HG03097 (cell line): ENCODE data around the gene ABCB4.

Experiments used
- ATAC-seq: cut with Tn5 transposase; IDR thresholded peaks from one replicate; pipeline ENCODE4 v1.9.1; 2021; ENCODE audit not compliant: unreplicated experiment, low FRiP score

Gene ABCB4

GRCh38 chr7:87427288-87427687 lies 48.2 kb downstream of the ABCB4 start:
- no peak for ATAC-seq

- no peak for ATAC-seq
These were observed 49.3 kb downstream of the ABCB4 start for GRCh38 chr7:87426160-87426559.

GRCh38 chr7:87424075-87424474 lies 51.4 kb downstream of the ABCB4 start:
- no peak for ATAC-seq

- no peak for ATAC-seq
These were observed 55.3 kb downstream of the ABCB4 start for GRCh38 chr7:87420173-87420572.

GRCh38 chr7:87416682-87417587 lies 58.5 kb downstream of the ABCB4 start:
- ATAC-seq: no peak

- ATAC-seq: no peak
These were observed 60.7 kb downstream of the ABCB4 start for GRCh38 chr7:87414794-87415188.

GRCh38 chr7:87413951-87414793 lies 61.3 kb downstream of the ABCB4 start:
- ATAC-seq: no peak

- ATAC-seq: no peak
These were observed 62.5 kb downstream of the ABCB4 start for GRCh38 chr7:87413029-87413428.

GRCh38 chr7:87411186-87411585 lies 64.3 kb downstream of the ABCB4 start:
- no peak for ATAC-seq

GRCh38 chr7:87404674-87405073 lies 70.8 kb downstream of the ABCB4 start:
- no peak for ATAC-seq

GRCh38 chr7:87398446-87398845 lies 77.0 kb downstream of the ABCB4 start:
- ATAC-seq: no peak

GRCh38 chr7:87395442-87396020 lies 79.9 kb downstream of the ABCB4 start:
- ATAC-seq: no peak

- ATAC-seq: no peak
These were observed 84.3 kb downstream of the ABCB4 start for GRCh38 chr7:87391020-87391701.

GRCh38 chr7:87380905-87381304 lies 94.6 kb downstream of the ABCB4 start:
- no peak for ATAC-seq

- no peak for ATAC-seq
These were observed 99.6 kb downstream of the ABCB4 start for GRCh38 chr7:87375662-87376435.

GRCh38 chr7:87370660-87371180 lies 104.8 kb downstream of the ABCB4 start:
- ATAC-seq: no peak

GRCh38 chr7:87369216-87369615 lies 106.3 kb downstream of the ABCB4 start:
- no peak for ATAC-seq

GRCh38 chr7:87364246-87364645 lies 111.2 kb downstream of the ABCB4 start:
- no peak for ATAC-seq

- no peak for ATAC-seq
These were observed 112.1 kb downstream of the ABCB4 start for GRCh38 chr7:87363342-87363741.

- ATAC-seq: no peak
These were observed 114.2 kb downstream of the ABCB4 start for GRCh38 chr7:87361320-87361719.
